A549 (cell line): ENCODE data around the gene GAB1.

ENCODE experiments used
- BHLHE40 ChIP-seq: IDR thresholded peaks from 2 replicates; pipeline ENCODE4 v1.6.1; 2012; ENCODE audit warnings: low read depth, low read length, inconsistent platforms
- CTCF ChIP-seq: fragments of >200 bp; sonication (Bioruptor Twin); formaldehyde crosslinking; IDR thresholded peaks from 3 replicates; pipeline ENCODE4 v1.5.1; 2016
- EP300 ChIP-seq, 2 experiments: fragments of >200 bp; sonication (Bioruptor Twin); formaldehyde crosslinking; IDR thresholded peaks; 2 replicates in 1 of 2; 3 replicates in 1 of 2; pipeline ENCODE4 v1.6.1; 2016 to 2017
- MAFK ChIP-seq: fragments of 450-650 bp; IDR thresholded peaks from 2 replicates; pipeline ENCODE4 v1.6.1; 2014; ENCODE audit not compliant: partially characterized antibody
- MAZ ChIP-seq: fragments of 150-350 bp; IDR thresholded peaks from 2 replicates; pipeline ENCODE4 v1.6.1; 2014; ENCODE audit warnings: antibody characterized with exemption, low read depth, low read length, borderline replicate concordance
- NFE2L2 ChIP-seq: fragments of 150-350 bp; conservative IDR thresholded peaks from 2 replicates; pipeline ENCODE4 v1.6.1; 2014; ENCODE audit warnings: low read length
- RAD21 ChIP-seq, 2 experiments: fragments of >200 bp in 1 of 2; sonication (Bioruptor Twin) in 1 of 2; formaldehyde crosslinking in 1 of 2; IDR thresholded peaks in 1 of 2; conservative IDR thresholded peaks in 1 of 2; 2 replicates in 1 of 2; 3 replicates in 1 of 2; pipeline ENCODE4 v1.6.1; 2012 to 2018; ENCODE audit warnings: inconsistent platforms in 1 of 2
- RFX5 ChIP-seq: fragments of 450-650 bp; IDR thresholded peaks from 2 replicates; pipeline ENCODE4 v1.7.1; 2014; ENCODE audit warnings: antibody characterized with exemption, mild to moderate bottlenecking, moderate library complexity
- RNF2 ChIP-seq: fragments of 200-600 bp; sonication (generic); IDR thresholded peaks from 2 replicates; pipeline ENCODE4 v1.6.1; 2016; ENCODE audit warnings: low read depth, mild to moderate bottlenecking, antibody characterized with exemption, moderate library complexity, borderline replicate concordance
- SMC3 ChIP-seq: fragments of >200 bp; sonication (Bioruptor Twin); formaldehyde crosslinking; IDR thresholded peaks from 3 replicates; pipeline ENCODE4 v1.6.1; 2018; ENCODE audit warnings: inconsistent platforms
- TF ChIP-seq, protein P1 (sequence below): fragments of >200 bp; sonication (Bioruptor Twin); formaldehyde crosslinking; IDR thresholded peaks from 3 replicates; pipeline ENCODE4 v1.6.1; 2016

- TF ChIP-seq CTCF (no peak), MAFK (no peak), RNF2 (no peak), RAD21 (conservative IDR thresholded peaks at IDR 0.05 in 1 of 2, IDR thresholded peaks at IDR 0.05 in 1 of 2) (no peak), RFX5 (no peak), BHLHE40 (no peak), SMC3 (no peak), NFE2L2 (no peak), EP300 (IDR thresholded peaks at IDR 0.05) (no peak), MAZ (no peak)
- TF ChIP-seq, protein P1, sequence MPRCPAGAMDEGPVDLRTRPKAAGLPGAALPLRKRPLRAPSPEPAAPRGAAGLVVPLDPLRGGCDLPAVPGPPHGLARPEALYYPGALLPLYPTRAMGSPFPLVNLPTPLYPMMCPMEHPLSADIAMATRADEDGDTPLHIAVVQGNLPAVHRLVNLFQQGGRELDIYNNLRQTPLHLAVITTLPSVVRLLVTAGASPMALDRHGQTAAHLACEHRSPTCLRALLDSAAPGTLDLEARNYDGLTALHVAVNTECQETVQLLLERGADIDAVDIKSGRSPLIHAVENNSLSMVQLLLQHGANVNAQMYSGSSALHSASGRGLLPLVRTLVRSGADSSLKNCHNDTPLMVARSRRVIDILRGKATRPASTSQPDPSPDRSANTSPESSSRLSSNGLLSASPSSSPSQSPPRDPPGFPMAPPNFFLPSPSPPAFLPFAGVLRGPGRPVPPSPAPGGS: no peak
These were observed 10.9 kb downstream of the GAB1 start for GRCh38 chr4:143347484-143348111.
